Measurements from ENCODE around the gene ANKIB1.

GRCh38 chr7:92437956-92438491, 192.2 kb downstream of the ANKIB1 start:
- TF ChIP-seq KDM1A (IDR thresholded peaks at IDR 0.05; ENCODE audit: low read depth) (no peak), HMGXB4 (CRISPR knock-in tag; IDR thresholded peaks at IDR 0.05; ENCODE audit: borderline replicate concordance) (no peak), RARB (CRISPR knock-in tag; IDR thresholded peaks at IDR 0.05) (no peak), EP300 (IDR thresholded peaks at IDR 0.05) (no peak), CTCF (IDR thresholded peaks at IDR 0.05) (no peak), MAFK (IDR thresholded peaks at IDR 0.05; ENCODE audit: partially characterized antibody) (no peak), RCOR1 (IDR thresholded peaks at IDR 0.05; ENCODE audit: low read depth, low read length) (no peak), NR3C1 (IDR thresholded peaks at IDR 0.05) (no peak), POLR2A (IDR thresholded peaks at IDR 0.05; ENCODE audit: low read length) (no peak), REST (IDR thresholded peaks at IDR 0.05) (no peak), CBX8 (IDR thresholded peaks at IDR 0.05) (no peak), JUN (IDR thresholded peaks at IDR 0.05) (no peak), RAD21 (conservative IDR thresholded peaks at IDR 0.05 in 1 of 2, IDR thresholded peaks at IDR 0.05 in 1 of 2) (no peak), SMC3 (IDR thresholded peaks at IDR 0.05) (no peak)

All from A549 (cell line).